ENCODE data around the gene SLC7A7.
"Not testable (repeated sequence)": the region's sequence is repeated elsewhere in the genome, so short reads cannot be mapped to it uniquely, and the experiment has no call there.

Gene SLC7A7

GRCh38 chr14:22753586-22753985 lies 61.6 kb downstream of the SLC7A7 start:
- CTCF ChIA-PET: no interaction called here
- H3K4me3 Mint-ChIP-seq: no peak overlapping the region
- H3K27me3 Mint-ChIP-seq: peaks cover 56% of the 10 kb centered on the region
- no peak for DNase-seq
- H3K4me1 Mint-ChIP-seq: peaks cover 12% of the 10 kb centered on the region
- H3K27ac Mint-ChIP-seq: no peak overlapping the region
- H3K36me3 Mint-ChIP-seq: no peaks in the 10 kb centered on the region
- H3K9me3 Mint-ChIP-seq: no peaks in the 10 kb centered on the region

- Mint-ChIP-seq H3K36me3 (no peaks in the 10 kb centered on the region), H3K9me3 (no peaks in the 10 kb centered on the region), H3K4me3 (no peak overlapping the region), H3K27me3 (peaks cover 61% of the 10 kb centered on the region), H3K4me1 (peaks cover 14% of the 10 kb centered on the region), H3K27ac (no peak overlapping the region)
- DNase-seq: peak; percentile 33
- CTCF ChIA-PET: no interaction called here
Observed at GRCh38 chr14:22752422-22752821, 62.8 kb downstream of the SLC7A7 start.

DNA sequence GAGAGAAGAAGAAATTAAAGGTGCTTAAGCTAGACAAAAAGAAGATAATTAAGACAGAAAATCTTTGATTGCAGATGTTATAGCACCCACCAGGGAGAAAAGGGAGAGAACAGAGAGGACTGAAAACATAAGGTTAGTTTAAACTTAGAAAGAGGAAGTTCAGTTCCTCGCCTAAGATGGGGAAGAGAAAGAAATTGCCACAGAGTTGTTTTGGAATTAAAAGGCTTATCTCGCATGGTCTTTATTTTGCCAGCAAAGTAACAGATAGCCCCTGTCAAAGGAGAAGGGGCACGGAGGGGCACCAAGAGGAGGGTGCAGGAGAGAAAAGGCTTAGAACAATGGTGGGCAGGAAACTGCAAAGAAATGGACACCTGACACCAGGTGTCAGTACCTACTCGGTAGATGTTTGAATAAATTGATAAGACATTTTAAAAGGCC lies 66.6 kb downstream of the SLC7A7 start:
- Mint-ChIP-seq H3K36me3 (no peaks in the 10 kb centered on the region), H3K4me1 (peaks cover 14% of the 10 kb centered on the region), H3K27ac (no peak overlapping the region), H3K9me3 (no peaks in the 10 kb centered on the region), H3K4me3 (no peak overlapping the region), H3K27me3 (peaks cover 52% of the 10 kb centered on the region)
- no peak for DNase-seq
- CTCF ChIA-PET: no interaction called here

DNA sequence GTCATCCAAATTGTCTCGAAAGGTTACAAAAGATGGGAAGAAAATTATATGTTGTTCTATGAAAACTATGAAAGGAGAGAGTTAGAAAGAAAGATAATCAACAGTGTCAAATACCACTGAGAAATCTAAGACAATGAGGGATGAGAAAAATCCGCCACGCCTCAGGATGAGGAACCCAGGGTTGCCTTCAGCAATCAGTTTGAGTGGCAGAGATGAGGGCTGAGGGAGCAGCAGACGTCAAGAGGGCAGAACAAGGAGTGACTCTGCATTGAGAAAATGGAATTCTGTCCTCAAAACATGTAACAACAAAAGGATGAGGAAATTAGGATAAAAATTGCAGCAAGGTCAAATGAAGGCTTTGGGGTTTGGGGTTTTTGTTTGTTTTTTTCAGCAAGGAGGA lies 67.0 kb downstream of the SLC7A7 start:
- Mint-ChIP-seq H3K36me3 (no peaks in the 10 kb centered on the region), H3K27ac (no peak overlapping the region)
- CTCF ChIA-PET: no interaction called here

DNA sequence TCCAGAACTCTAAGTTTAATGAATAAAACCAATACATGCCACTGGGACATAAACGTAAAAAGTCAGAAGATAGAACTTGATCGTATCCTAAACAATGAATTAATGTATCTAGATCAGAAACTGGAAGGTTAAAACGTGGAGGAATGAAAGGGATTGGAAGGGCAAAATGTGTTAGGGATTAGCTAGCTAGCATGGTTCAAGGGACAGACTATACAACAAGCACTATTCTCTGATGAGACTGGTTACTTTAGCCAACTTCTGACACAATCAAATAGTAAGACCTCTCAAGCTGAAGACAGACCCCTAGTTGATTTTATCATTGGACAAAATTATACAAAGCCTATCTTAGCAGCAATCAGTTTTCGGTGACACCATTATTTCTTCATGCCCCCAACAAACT lies 67.5 kb downstream of the SLC7A7 start:
- CTCF ChIA-PET: no interaction called here
- no peak overlapping the region for H3K4me3 Mint-ChIP-seq
- H3K9me3 Mint-ChIP-seq: no peaks in the 10 kb centered on the region
- H3K36me3 Mint-ChIP-seq: no peaks in the 10 kb centered on the region
- no peak for DNase-seq
- H3K27ac Mint-ChIP-seq: no peak overlapping the region
- peaks cover 47% of the 10 kb centered on the region for H3K27me3 Mint-ChIP-seq
- H3K4me1 Mint-ChIP-seq: peaks cover 14% of the 10 kb centered on the region

More for the DNA sequence above, 67.0 kb downstream of the SLC7A7 start:
- Mint-ChIP-seq H3K4me3 (no peak overlapping the region), H3K4me1 (peaks cover 14% of the 10 kb centered on the region), H3K9me3 (no peaks in the 10 kb centered on the region), H3K27me3 (peaks cover 49% of the 10 kb centered on the region)
- DNase-seq: no peak

DNA sequence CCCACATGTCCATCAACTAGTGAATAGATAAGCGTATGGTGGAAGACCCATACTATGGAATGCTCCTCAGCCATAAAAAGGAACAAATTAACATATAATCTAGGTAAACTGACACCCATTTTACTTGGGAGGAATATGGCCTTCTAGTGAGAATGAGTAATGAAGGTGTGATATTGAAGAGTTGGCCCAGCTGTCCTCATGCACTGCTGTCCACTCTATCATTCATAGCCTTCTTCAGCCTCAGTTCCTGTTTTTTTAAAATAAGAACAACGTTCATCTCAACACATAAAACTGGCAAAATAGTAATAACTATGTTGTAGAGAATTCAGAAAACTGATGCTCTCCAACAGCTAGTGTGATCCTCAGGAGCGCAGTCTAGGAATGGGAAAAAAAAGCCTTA lies 75.2 kb downstream of the SLC7A7 start:
- peaks cover 15% of the 10 kb centered on the region for H3K27me3 Mint-ChIP-seq
- peaks cover 9% of the 10 kb centered on the region for H3K9me3 Mint-ChIP-seq
- no peak for DNase-seq
- no peak overlapping the region for H3K27ac Mint-ChIP-seq
- CTCF ChIA-PET: no interaction called here
- peaks cover 7% of the 10 kb centered on the region for H3K36me3 Mint-ChIP-seq
- no peak overlapping the region for H3K4me3 Mint-ChIP-seq
- H3K4me1 Mint-ChIP-seq: peaks cover 32% of the 10 kb centered on the region

DNA sequence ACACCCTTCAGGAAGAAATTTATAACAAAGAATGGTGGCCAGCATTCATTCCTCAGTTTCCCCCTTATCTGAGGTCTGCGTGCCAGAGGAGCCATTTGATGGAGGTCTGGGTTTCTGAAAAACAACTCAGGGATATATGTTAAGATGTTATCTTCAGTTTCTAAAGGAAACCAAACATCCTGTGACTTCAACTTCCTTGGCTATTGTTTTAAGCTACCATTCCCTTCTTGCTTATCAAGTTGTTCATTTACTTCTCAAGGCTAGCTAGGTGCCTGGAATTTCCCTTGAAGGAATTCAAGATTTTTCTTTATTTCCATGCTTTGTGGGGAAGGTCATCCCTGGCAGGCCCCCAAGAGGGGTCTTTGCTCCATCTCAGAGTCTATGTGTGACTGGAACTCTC lies 75.8 kb downstream of the SLC7A7 start:
- peaks cover 15% of the 10 kb centered on the region for H3K27me3 Mint-ChIP-seq
- H3K4me1 Mint-ChIP-seq: peaks cover 32% of the 10 kb centered on the region
- DNase-seq: no peak
- no peak overlapping the region for H3K27ac Mint-ChIP-seq
- peaks cover 7% of the 10 kb centered on the region for H3K36me3 Mint-ChIP-seq
- peaks cover 9% of the 10 kb centered on the region for H3K9me3 Mint-ChIP-seq
- CTCF ChIA-PET: interaction anchor here (0.7 kb wide), 1 partner anchor 11 kb away, joined by 3 read pairs; no protein-coding TSS in a partner anchor
- H3K4me3 Mint-ChIP-seq: no peak overlapping the region

GRCh38 chr14:22737052-22737451 lies 78.2 kb downstream of the SLC7A7 start:
- CTCF ChIA-PET: no interaction called here
- peaks cover 9% of the 10 kb centered on the region for H3K9me3 Mint-ChIP-seq
- peaks cover 32% of the 10 kb centered on the region for H3K4me1 Mint-ChIP-seq
- peak overlapping the region; percentile 85 for H3K27ac Mint-ChIP-seq
- DNase-seq: peak; percentile 56
- H3K27me3 Mint-ChIP-seq: peaks cover 7% of the 10 kb centered on the region
- no peak overlapping the region for H3K4me3 Mint-ChIP-seq
- H3K36me3 Mint-ChIP-seq: peaks cover 7% of the 10 kb centered on the region

GRCh38 chr14:22736384-22736783 lies 78.9 kb downstream of the SLC7A7 start:
- H3K4me3 Mint-ChIP-seq, H3K36me3 Mint-ChIP-seq, H3K9me3 Mint-ChIP-seq, H3K27me3 Mint-ChIP-seq, CTCF ChIA-PET, DNase-seq: not testable (repeated sequence)
- H3K27ac Mint-ChIP-seq: peak overlapping the region; percentile 33
- H3K4me1 Mint-ChIP-seq: peaks cover 32% of the 10 kb centered on the region

- H3K9me3 Mint-ChIP-seq: peaks cover 9% of the 10 kb centered on the region
- H3K4me1 Mint-ChIP-seq: peaks cover 29% of the 10 kb centered on the region
- no peak for DNase-seq
- no peak overlapping the region for H3K4me3 Mint-ChIP-seq
- H3K27ac Mint-ChIP-seq: no peak overlapping the region
- peaks cover 7% of the 10 kb centered on the region for H3K36me3 Mint-ChIP-seq
- H3K27me3 Mint-ChIP-seq: peaks cover 5% of the 10 kb centered on the region
- CTCF ChIA-PET: no interaction called here
Observed at GRCh38 chr14:22735096-22735495, 80.1 kb downstream of the SLC7A7 start.

- Mint-ChIP-seq H3K4me1 (peaks cover 17% of the 10 kb centered on the region), H3K27me3 (peaks cover 8% of the 10 kb centered on the region), H3K27ac (no peak overlapping the region), H3K9me3 (peaks cover 9% of the 10 kb centered on the region), H3K36me3 (peaks cover 7% of the 10 kb centered on the region), H3K4me3 (no peak overlapping the region)
- no peak for DNase-seq
- CTCF ChIA-PET: no interaction called here
Observed at GRCh38 chr14:22733829-22734228, 81.4 kb downstream of the SLC7A7 start.

GRCh38 chr14:22732062-22732461 lies 83.2 kb downstream of the SLC7A7 start:
- H3K4me1 Mint-ChIP-seq, H3K27me3 Mint-ChIP-seq, H3K27ac Mint-ChIP-seq, H3K36me3 Mint-ChIP-seq, H3K9me3 Mint-ChIP-seq, CTCF ChIA-PET, DNase-seq, H3K4me3 Mint-ChIP-seq: not testable (repeated sequence)

DNA sequence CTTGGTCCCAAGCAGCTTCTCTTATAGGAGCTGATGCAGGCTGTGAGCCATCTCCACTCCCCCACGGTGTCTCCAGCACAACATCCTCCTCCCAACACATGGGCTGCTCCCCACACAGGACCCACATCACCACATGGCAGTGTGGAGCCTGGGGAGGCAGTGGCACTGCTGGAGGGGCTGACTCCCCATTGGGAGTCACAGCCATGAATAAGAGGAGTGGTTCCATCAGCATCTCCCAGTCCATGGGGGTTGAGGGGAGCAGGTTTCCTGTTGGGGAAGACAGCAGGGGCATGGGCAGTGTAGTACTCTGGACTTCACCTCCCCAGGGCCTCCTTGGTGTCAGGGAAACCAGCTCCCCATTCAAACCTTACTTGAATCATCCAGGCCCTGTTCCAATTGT lies 89.2 kb downstream of the SLC7A7 start:
- no peaks in the 10 kb centered on the region for H3K36me3 Mint-ChIP-seq
- DNase-seq: no peak
- peaks cover 1% of the 10 kb centered on the region for H3K9me3 Mint-ChIP-seq
- H3K27me3 Mint-ChIP-seq: peaks cover 34% of the 10 kb centered on the region
- H3K4me3 Mint-ChIP-seq: no peak overlapping the region
- H3K4me1 Mint-ChIP-seq: no peaks in the 10 kb centered on the region
- no peak overlapping the region for H3K27ac Mint-ChIP-seq
- CTCF ChIA-PET: no interaction called here

DNA sequence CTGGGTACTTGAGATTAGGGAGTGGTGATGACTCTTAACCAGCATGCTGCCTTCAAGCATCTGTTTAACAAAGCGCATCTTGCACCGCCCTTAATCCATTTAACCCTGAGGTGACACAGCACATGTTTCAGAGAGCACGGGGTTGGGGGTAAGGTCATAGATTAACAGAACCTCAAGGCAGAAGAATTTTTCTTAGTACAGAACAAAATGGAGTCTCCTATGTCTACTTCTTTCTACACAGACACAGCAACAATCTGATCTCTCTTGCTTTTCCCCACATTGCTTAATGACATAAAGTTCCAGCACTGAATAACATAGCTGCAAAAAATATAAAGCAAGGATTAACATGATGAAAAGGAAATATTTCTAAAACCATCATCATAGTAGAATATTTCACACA lies 89.9 kb downstream of the SLC7A7 start:
- DNase-seq, CTCF ChIA-PET: not testable (repeated sequence)
- peaks cover 38% of the 10 kb centered on the region for H3K27me3 Mint-ChIP-seq

DNA sequence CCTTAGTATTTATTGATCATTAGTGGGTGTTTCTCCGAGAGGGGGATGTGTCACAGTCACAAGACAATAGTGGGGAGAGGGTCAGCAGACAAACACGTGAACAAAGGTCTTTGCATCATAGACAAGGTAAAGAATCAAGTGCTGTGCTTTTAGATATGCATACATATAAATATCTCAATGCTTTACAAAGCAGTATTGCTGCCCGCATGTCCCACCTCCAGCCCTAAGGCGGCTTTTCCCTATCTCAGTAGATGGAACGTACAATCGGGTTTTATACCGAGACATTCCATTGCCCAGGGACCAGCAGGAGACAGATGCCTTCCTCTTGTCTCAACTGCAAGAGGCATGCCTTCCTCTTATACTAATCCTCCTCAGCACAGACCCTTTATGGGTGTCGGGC lies 90.4 kb downstream of the SLC7A7 start:
- H3K4me1 Mint-ChIP-seq, H3K9me3 Mint-ChIP-seq, DNase-seq, H3K27ac Mint-ChIP-seq, CTCF ChIA-PET, H3K4me3 Mint-ChIP-seq, H3K36me3 Mint-ChIP-seq: not testable (repeated sequence)
- peaks cover 38% of the 10 kb centered on the region for H3K27me3 Mint-ChIP-seq

More for the DNA sequence above, 89.9 kb downstream of the SLC7A7 start:
- not testable (repeated sequence) for H3K9me3 Mint-ChIP-seq, H3K4me1 Mint-ChIP-seq, H3K36me3 Mint-ChIP-seq, H3K27ac Mint-ChIP-seq, H3K4me3 Mint-ChIP-seq

DNA sequence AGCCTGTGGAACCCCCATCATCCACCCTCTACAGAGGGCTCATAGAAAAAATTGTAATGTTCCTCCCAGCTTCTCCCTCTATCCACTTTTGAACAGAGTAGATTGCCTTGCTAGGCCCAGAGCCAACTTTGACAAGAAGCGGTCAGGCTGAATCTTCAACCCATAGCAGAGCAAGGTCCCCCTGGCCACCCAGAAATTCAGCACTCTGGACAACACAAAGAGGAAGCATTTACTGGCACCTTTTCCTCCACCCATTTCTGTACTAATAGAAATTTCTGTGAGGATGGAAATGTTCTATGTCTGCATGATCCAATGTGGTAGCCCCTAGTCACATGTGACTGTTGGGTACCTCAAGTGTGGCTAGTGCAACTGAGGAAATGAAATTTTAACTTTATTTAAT lies 91.4 kb downstream of the SLC7A7 start:
- no peaks in the 10 kb centered on the region for H3K36me3 Mint-ChIP-seq

More for the DNA sequence above, 91.4 kb downstream of the SLC7A7 start:
- H3K27ac Mint-ChIP-seq: no peak overlapping the region
- CTCF ChIA-PET: interaction anchor here (1.0 kb wide), 1 partner anchor 70 kb away, joined by 3 read pairs; no protein-coding TSS in a partner anchor
- no peak for DNase-seq
- peaks cover 44% of the 10 kb centered on the region for H3K27me3 Mint-ChIP-seq
- no peaks in the 10 kb centered on the region for H3K4me1 Mint-ChIP-seq
- H3K9me3 Mint-ChIP-seq: peaks cover 1% of the 10 kb centered on the region
- H3K4me3 Mint-ChIP-seq: no peak overlapping the region
